PC-9 (cell line): ENCODE data around the gene DRD4.

Experiments used
- EZH2 ChIP-seq: fragments of 200-600 bp; sonication (generic); IDR thresholded peaks from 2 replicates; pipeline ENCODE4 v1.8.0; 2017; ENCODE audit warnings: antibody characterized with exemption, low read depth
- TF ChIP-seq, protein P1 (sequence below): fragments of 200-600 bp; sonication (generic); conservative IDR thresholded peaks from 2 replicates; pipeline ENCODE4 v1.6.1; 2017; ENCODE audit warnings: mixed run types, antibody characterized with exemption, mild to moderate bottlenecking, moderate library complexity

GRCh38 chr11:650482-650881 is 13.4 kb downstream of the DRD4 start:
- TF ChIP-seq EZH2, result no peak
- TF ChIP-seq, protein P1, sequence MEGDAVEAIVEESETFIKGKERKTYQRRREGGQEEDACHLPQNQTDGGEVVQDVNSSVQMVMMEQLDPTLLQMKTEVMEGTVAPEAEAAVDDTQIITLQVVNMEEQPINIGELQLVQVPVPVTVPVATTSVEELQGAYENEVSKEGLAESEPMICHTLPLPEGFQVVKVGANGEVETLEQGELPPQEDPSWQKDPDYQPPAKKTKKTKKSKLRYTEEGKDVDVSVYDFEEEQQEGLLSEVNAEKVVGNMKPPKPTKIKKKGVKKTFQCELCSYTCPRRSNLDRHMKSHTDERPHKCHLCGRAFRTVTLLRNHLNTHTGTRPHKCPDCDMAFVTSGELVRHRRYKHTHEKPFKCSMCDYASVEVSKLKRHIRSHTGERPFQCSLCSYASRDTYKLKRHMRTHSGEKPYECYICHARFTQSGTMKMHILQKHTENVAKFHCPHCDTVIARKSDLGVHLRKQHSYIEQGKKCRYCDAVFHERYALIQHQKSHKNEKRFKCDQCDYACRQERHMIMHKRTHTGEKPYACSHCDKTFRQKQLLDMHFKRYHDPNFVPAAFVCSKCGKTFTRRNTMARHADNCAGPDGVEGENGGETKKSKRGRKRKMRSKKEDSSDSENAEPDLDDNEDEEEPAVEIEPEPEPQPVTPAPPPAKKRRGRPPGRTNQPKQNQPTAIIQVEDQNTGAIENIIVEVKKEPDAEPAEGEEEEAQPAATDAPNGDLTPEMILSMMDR, result no peak
